GM21737 (cell line): Measurements from ENCODE around the gene FRY.

Source experiments
- ATAC-seq: cut with Tn5 transposase; IDR thresholded peaks from one replicate; pipeline ENCODE4 v1.9.1; 2021; ENCODE audit warnings: mild to moderate bottlenecking, moderate library complexity; ENCODE audit not compliant: unreplicated experiment

The FRY gene

DNA sequence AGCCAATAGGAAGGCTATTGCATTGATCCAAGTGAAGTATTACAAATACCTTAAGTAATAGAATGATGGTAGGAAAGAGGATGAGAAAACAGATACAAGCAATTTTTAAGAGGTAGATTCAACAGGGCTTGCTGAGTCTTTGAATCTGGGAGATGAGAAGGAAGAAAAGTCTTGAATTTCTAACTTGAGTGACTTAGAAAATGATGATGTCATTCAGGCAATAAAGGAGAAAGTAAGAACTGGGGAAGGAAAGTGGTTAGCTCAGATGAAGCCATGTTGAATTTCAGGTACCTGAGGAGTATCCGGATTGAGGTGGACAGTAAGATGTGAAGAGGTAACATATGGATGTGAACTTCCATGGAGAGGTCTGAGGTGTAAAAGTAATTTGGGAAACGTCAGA, 15.5 kb upstream of the FRY start:
- no peak for ATAC-seq

- ATAC-seq, result no peak
These were observed 14.9 kb upstream of the FRY start for GRCh38 chr13:32016631-32017030.

DNA sequence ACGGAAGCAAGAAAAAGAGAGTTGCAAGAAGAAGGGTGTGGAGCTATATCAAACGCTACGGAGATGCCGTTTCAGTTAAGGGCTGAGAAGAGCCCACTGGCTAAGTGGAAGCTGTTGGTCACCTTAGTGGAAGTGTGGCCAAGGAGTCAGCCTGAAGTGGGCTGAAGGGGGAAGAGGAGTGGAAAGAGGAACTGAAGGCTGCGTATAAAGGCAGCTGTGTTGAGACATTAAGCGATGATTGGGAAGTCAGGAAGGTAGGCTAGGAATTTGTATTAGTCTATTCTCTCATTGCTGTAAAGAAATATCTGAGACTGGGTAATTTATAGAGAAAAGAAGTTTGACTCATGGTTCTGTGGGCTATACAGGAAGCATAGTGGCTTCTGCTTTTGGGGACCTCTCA, 14.1 kb upstream of the FRY start:
- ATAC-seq, result no peak

DNA sequence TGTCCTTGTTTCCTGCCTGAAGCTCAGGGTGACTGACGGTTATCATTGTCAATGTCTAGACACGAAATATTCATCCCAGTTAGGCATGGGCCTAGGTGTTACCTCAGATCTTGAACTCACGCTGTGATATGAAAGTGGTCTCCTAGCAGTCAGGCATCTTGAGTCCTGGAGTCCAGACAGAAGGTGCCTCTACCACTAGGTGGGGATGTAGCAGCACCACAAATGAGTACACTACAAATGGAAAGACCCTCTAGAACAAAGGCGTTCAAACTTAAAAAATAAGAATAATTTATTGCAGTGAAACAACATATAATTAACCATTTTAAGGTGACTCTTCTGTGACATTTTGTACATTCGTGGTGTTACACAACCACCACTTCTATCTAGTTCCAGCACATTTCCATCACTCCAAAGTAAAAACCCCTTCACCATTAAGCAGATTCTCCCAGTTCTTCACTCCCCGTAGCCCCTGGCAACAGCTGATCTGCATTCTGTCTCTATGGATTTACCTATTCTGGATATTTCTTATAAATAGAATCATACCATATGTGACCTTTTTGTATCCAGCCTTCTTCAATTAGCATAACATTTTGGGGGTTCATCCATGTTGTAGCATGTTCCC, 11.9 kb upstream of the FRY start:
- ATAC-seq, result no peak

- no peak for ATAC-seq
These were observed 9.8 kb upstream of the FRY start for GRCh38 chr13:32021785-32022184.

GRCh38 chr13:32022311-32022710, 9.3 kb upstream of the FRY start:
- no peak for ATAC-seq

DNA sequence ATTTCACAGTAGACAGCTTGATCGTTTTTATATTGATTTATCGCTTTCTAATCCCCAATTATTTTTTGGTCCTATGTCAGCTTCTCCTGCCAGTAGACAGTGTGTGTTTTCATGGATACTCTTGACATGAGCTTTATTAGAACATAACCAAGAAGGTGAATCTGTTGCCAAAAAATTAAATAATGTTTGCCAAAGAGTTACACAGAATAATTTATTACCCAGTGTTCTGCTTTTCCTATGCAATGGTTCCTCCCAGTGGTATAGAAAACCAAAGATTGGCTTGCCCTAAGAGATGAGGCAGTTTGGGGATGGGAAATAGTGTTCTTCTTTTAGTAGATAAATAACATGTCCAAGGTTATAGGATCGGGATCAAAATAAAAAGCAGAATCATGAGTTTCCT, 8.5 kb upstream of the FRY start:
- no peak for ATAC-seq

DNA sequence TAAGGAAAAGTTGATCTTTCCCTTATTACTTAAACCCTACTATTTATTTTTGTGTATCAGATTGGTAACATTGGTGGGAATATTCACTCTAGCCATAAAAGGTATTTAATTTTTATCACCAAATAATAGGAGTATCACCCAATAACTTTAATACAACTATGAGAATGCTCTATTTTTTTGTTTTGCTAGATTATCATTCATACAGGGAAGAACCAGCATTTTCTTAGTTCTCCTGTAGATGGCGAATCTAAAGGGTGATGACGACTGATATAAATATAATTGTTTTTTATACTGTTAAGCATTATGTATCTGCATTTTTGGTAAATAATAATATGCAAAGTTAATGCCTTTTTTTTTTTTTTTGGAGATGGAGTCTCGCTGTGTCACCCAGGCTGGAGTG, 7.9 kb upstream of the FRY start:
- ATAC-seq, result no peak

DNA sequence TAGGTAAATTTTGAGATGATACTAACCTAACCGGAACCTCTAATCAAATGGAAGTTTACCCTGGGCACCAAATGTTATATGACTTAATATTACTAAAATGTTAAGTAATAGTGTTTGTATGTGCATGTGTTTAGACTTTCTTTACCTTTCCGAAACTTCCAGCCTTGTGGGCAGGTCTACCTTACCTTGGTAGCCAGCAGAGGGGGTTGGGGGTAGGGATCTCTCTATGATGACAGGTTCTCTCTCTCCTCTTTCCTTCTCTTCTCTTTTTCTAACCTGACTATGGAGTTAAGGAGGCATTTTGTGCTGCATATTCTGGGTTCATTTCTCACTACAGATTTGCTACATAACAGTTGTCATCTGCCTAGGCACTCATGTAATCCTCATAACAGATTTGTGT, 6.8 kb upstream of the FRY start:
- ATAC-seq, result no peak

GRCh38 chr13:32025730-32026129, 5.8 kb upstream of the FRY start:
- no peak for ATAC-seq

DNA sequence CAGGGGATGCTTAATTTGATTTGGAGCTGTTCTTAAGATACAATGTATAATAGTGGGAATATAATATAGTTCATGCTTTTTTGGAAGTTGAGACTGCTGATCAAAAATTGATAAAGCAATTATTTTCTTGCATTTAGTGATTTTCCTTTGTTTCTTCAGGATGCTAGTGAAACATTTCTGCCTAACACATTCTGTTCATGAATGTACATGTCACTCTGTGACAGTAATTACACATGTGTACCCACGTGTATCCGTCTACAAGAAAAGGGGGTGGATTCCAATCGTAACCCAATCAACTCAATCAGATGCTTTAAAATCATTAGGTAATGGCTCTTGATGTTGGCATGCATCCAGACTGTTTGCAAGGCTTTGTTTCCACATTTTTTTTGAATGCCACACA, 5.0 kb upstream of the FRY start:
- no peak for ATAC-seq

DNA sequence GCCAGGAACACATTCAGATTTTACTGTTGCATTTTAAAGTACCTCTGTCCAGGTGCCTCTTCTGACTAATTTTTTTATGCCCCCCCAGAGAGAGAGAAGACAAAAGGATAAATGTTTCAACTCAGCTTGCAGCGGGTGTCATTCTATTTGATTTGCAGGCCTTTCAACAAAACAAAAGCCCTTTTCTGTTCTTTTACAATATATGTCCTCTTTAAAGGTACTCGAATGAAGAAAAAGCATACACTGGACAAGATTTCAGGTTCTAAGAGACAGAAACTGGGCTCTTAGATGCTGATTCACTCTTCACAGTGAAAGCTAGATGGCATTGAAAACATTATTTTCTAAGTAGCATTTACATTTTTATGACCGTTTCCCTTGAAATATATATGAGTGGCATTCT, 2.9 kb upstream of the FRY start:
- no peak for ATAC-seq

GRCh38 chr13:32029684-32030083, 1.9 kb upstream of the FRY start:
- no peak for ATAC-seq

DNA sequence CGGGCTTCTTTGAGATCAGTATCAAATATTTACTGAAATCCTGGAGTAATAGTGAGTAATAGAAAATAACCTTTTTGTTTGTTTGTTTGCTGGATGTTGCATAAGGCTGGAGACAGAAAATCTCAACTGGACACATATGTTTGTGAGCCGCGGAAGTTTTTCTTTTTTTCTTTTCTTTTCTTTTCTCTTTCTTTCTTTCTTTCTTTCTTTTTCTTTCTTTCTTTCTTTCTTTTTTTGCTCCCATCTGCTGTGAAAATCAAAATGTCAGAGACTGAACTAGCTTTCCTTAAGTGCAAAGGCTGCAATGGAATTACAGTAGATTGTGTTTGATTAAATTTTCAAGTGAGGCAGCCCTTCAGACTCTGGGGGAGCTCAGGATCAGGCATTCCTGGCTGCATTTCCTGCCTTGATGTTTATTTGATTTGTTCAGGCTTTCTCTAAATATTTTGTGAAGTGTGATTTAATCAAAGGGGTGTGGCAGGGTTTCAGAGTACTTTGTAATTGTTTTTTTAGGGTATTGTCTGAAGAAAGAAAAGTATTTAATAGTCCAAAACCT, 319 bp downstream of the FRY start:
- no peak for ATAC-seq

- no peak for ATAC-seq
These were observed 1.2 kb downstream of the FRY start for GRCh38 chr13:32032759-32033158.

DNA sequence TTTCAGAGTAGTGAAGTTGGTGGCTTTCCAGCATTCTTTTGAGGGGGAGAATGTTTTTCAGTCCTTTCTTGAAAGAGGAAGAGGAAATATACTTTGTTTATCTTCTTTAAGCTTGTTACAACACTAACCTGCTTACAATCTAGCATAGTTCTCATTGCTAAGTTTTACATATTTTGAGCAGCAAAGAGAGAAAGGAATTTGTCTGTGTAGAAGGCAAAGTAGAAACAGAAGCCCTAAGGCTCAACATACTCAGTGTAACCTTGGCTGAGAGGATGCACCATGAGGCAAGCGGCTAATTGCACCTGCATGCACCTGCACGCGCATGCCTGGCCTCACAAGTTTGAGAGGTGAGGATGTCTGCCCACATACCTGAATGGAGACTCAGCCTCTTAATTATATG, 2.2 kb downstream of the FRY start:
- ATAC-seq, result no peak

GRCh38 chr13:32035716-32036115, 4.1 kb downstream of the FRY start:
- no peak for ATAC-seq

DNA sequence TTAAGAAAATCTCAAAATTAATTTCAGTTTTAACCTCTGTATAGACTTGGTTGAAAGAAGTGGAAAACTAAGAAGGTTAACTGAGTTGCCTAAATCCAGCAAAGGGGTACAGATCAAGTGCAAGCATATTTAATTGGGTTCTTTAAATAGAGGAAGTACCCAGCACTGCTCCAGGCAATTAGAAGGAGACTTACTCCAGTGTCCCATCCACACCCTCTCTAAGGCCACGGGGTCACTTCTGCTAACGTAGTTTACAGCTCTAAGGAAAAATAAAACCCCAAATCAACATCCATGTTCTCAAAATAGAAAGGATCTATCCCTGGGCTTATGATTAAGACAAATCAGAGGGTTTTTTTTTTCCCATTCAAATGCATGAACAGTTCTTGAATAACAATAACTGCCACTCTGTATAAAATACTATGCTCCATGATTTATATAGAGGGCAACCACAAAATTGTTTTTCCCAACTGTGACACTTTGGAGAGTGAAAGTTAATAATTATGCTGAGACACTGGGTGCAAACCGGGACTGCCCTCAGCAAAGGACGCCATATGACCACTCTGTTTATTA, 4.6 kb downstream of the FRY start:
- no peak for ATAC-seq

- ATAC-seq, result no peak
These were observed 5.2 kb downstream of the FRY start for GRCh38 chr13:32036757-32037156.

GRCh38 chr13:32037471-32037870, 5.9 kb downstream of the FRY start:
- ATAC-seq, result no peak

- no peak for ATAC-seq
These were observed 6.8 kb downstream of the FRY start for GRCh38 chr13:32038343-32038742.

DNA sequence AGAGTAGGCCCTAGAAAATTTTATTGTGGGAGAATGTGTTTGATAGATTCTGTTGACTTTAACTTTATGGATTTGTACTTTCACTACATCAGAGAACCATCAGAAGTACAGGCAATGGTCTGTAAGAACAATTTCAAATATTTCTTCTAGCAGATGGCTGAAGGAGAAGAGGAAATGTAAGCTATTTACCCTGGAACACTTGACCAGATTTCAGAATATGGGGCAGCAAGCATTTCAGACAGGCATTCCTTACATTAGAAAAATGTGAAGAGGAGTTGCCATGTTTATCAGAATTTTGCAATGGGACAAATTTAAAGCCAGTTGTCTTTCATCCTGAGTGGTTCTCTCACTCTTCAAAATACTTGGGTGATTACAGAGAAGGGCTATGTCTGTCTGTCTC, 7.5 kb downstream of the FRY start:
- no peak for ATAC-seq

- ATAC-seq, result no peak
These were observed 8.0 kb downstream of the FRY start for GRCh38 chr13:32039528-32039927.
